Prostate gland (tissue), 2 donors: ENCODE measurements around the gene AFF3.

ENCODE experiments used
- CTCF ChIP-seq, 4 experiments: fragments of 200-600 bp in 2 of 4; fragments of 450-650 bp in 2 of 4; sonication (generic) in 2 of 4; IDR thresholded peaks; 1 replicate in 3 of 4; 2 replicates in 1 of 4; pipeline ENCODE4 v1.5.1; 2016 to 2019; ENCODE audit warnings: antibody characterized with exemption in 4 of 4, mild to moderate bottlenecking in 2 of 4, moderate library complexity in 2 of 4
- POLR2A ChIP-seq: fragments of 450-650 bp; IDR thresholded peaks from one replicate; pipeline ENCODE4 v1.6.1; 2016; ENCODE audit warnings: antibody characterized with exemption, mild to moderate bottlenecking
- POLR2AphosphoS5 ChIP-seq: sonication (generic); formaldehyde crosslinking; IDR thresholded peaks from one replicate; pipeline ENCODE4 v1.6.1; 2017; ENCODE audit warnings: antibody characterized with exemption

DNA sequence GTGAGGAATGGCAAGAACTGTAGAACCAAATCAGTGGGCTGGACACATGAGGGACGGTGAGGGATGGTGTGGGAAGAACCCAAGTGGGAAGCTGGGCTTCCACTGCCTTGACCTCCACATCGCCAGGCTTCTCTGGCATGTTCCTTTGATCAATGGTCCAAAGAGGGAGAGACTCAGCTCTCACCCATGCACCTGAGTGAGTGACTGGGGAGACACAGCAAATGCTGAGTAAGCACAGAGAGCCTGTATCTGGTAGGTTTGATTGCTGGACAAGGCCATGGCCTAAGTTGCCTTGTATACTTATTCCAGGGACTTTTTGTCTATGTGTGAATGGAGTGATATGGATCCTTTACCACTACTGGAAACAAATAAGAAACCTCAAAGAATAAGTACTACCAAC, 188.6 kb downstream of the AFF3 start:
- TF ChIP-seq POLR2A (no peak), CTCF (IDR thresholded peaks at IDR 0.05) (no peak), POLR2AphosphoS5 (no peak)
